ENCODE measurements around the gene CPNE5. TPM values are rescaled to one million over a fixed set of nuclear protein-coding genes. Genes with fewer than 3 reads are reported as not detected.

CPNE5 gene
- total RNA-seq, 1 donor from 2014 or later = not detected

DNA sequence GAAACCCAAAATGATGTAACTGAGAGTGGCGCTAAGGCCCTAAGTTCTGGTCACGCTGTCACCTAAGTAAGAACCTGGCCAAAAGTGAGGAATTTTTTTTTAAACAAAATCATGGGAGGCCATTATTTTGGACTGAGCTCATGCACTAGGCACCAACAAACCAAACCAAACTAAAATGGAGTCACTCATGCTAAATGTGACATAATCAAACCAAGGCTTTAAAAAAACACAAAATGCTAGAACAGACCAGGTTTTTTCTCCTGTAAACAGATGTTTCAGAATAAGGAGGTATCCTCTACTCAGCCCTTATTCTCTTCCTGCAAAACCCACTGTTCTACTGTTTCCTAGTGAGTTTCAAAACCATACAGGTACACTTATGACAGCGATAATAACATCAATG lies 45.4 kb upstream of the CPNE5 start:
- Mint-ChIP-seq H3K36me3 (ENCODE audit: low read depth) (no peaks in the 10 kb centered on the region), H3K4me3 (ENCODE audit: unreplicated experiment) (no peak overlapping the region), H3K27me3 (ENCODE audit: low read depth) (no peaks in the 10 kb centered on the region), H3K4me1 (ENCODE audit: low read depth) (peaks cover 27% of the 10 kb centered on the region), H3K27ac (ENCODE audit: unreplicated experiment) (no peak overlapping the region), H3K9me3 (ENCODE audit: low read depth) (no peaks in the 10 kb centered on the region)
- no peak for TF ChIP-seq CTCF (IDR thresholded peaks at IDR 0.05)
- no peak for DNase-seq (ENCODE audit: low spot score)

GRCh38 chr6:36875250-36875633 lies 36.0 kb upstream of the CPNE5 start:
- peak overlapping the region; percentile 98 for H3K4me3 Mint-ChIP-seq (ENCODE audit: unreplicated experiment)
- peaks cover 5% of the 10 kb centered on the region for H3K36me3 Mint-ChIP-seq (ENCODE audit: low read depth)
- DNase-seq (ENCODE audit: low spot score) = no peak
- no peaks in the 10 kb centered on the region for H3K27me3 Mint-ChIP-seq (ENCODE audit: low read depth)
- peak overlapping the region; percentile 99 for H3K27ac Mint-ChIP-seq (ENCODE audit: unreplicated experiment)
- no peaks in the 10 kb centered on the region for H3K9me3 Mint-ChIP-seq (ENCODE audit: low read depth)
- no peak for TF ChIP-seq CTCF (IDR thresholded peaks at IDR 0.05)
- H3K4me1 Mint-ChIP-seq (ENCODE audit: low read depth) = peaks cover 21% of the 10 kb centered on the region

DNA sequence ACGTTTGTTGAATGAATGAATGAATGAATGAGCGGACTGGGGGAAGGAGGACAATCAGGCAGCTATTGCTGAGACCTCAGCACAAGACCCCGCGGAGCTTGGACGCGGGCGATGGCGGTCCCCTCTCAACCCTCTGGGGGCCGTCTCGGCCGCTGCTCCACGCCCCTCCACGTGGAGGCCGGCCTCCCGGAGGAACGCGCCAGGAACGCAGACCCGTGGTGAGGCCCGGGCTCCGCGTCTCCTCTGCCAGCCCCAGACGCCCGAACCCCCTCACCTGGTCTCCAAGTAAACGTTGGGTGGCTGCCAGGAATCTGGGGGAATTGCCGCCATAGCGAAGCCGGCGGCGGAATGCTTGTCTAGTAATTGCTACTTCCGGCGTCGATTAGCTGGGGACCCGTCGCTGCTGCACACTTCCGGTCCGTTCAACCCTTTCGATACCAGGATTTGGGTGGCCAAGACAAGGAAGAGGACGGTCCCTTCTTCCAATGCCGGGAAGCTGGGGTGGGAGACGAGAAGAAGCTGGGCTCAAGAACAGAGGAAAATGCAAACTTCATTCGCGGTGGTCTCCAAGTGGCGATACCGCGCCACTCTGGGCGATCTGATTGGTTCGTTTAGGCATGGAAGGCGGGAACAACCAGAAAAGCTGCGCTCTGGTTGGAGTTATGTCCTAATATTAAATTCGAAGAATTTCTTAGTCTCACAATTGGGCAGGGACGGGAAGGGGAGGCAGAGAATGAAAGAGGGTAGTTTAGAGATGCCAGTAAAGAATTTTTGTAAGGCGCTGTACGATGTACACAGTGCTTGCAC lies 35.4 kb upstream of the CPNE5 start, which contains the start of gene PPIL1:
TSS of gene PPIL1 (minus strand) at position 361 of the 807 bp plus-strand sequence. CDS start at position 330, 31 bp downstream.
- no peaks in the 10 kb centered on the region for H3K27me3 Mint-ChIP-seq (ENCODE audit: low read depth)
- peaks cover 21% of the 10 kb centered on the region for H3K4me1 Mint-ChIP-seq (ENCODE audit: low read depth)
- peak within 1 kb of the TSS; percentile 99 for H3K27ac Mint-ChIP-seq (ENCODE audit: unreplicated experiment)
- peaks cover 8% of the 10 kb centered on the region for H3K36me3 Mint-ChIP-seq (ENCODE audit: low read depth)
- H3K4me3 Mint-ChIP-seq (ENCODE audit: unreplicated experiment) = peak within 1 kb of the TSS; percentile 98
- DNase-seq (ENCODE audit: low spot score) = no peak
- H3K9me3 Mint-ChIP-seq (ENCODE audit: low read depth) = no peaks in the 10 kb centered on the region
- peak; percentile 29 for TF ChIP-seq CTCF (IDR thresholded peaks at IDR 0.05)

DNA sequence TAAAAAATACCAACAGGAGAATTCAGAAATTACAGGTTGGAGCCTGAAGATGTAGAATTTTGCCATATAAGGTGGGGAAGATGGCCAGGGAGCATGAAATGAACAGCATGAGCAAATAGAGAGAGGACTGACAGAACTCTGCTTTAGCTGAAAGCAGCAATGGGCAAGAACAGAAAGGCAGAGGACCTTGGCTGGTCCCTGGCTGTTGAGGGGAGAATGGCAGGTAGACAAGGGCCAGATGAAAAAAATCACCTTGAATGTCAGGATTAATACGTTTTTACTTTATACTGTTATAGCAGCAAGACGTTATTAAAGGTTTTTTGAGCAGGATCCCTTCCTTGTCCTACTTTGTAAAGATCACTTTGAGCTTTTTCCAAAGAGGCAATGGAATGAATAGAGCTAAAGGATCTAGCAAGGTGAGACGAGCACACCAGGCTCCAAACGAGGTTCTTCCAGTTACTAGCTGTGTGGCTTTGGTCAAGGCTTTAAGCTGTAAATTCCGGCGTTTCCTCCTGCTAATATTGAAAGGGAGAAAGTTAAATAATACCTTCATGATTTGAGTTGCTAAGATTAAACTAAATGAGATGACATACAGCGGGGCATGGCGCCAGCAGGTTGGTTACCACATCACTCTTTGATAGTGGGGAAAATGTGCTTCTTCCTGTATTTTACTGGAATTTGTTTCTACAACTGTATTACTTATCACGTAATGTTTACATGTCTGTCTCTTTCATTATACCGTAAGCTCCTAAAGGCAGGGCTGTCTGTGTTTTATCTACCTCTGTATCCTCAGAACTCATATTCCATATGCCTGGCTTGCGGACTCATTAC lies 34.6 kb upstream of the CPNE5 start:
- Mint-ChIP-seq H3K4me3 (ENCODE audit: unreplicated experiment) (peak overlapping the region; percentile 98), H3K4me1 (ENCODE audit: low read depth) (peaks cover 21% of the 10 kb centered on the region), H3K27ac (ENCODE audit: unreplicated experiment) (peak overlapping the region; percentile 99), H3K9me3 (ENCODE audit: low read depth) (no peaks in the 10 kb centered on the region), H3K36me3 (ENCODE audit: low read depth) (peaks cover 11% of the 10 kb centered on the region), H3K27me3 (ENCODE audit: low read depth) (no peaks in the 10 kb centered on the region)
- peak; percentile 33 for TF ChIP-seq CTCF (IDR thresholded peaks at IDR 0.05)
- no peak for DNase-seq (ENCODE audit: low spot score)

GRCh38 chr6:36873115-36873514 lies 33.9 kb upstream of the CPNE5 start:
- Mint-ChIP-seq H3K4me1 (ENCODE audit: low read depth) (peaks cover 21% of the 10 kb centered on the region), H3K27ac (ENCODE audit: unreplicated experiment) (no peak overlapping the region), H3K9me3 (ENCODE audit: low read depth) (no peaks in the 10 kb centered on the region), H3K4me3 (ENCODE audit: unreplicated experiment) (peak overlapping the region; percentile 98), H3K27me3 (ENCODE audit: low read depth) (no peaks in the 10 kb centered on the region), H3K36me3 (ENCODE audit: low read depth) (peaks cover 12% of the 10 kb centered on the region)
- no peak for TF ChIP-seq CTCF (IDR thresholded peaks at IDR 0.05)
- no peak for DNase-seq (ENCODE audit: low spot score)
